Liver (tissue), 3 donors: ENCODE measurements around the gene TMEM131.

ENCODE experiments used
- CTCF ChIP-seq: fragments of 150-350 bp; IDR thresholded peaks from 2 replicates; pipeline ENCODE4 v1.5.1; 2017; ENCODE audit warnings: improper control_type of control experiment, low read depth, low read length; ENCODE audit not compliant: missing input control
- RAD21 ChIP-seq, 2 donors: IDR thresholded peaks; 2 replicates each; pipeline ENCODE4 v1.6.1; 2016; ENCODE audit warnings: antibody characterized with exemption in 2 of 2, mild to moderate bottlenecking in 2 of 2
- REST ChIP-seq: IDR thresholded peaks from 2 replicates; pipeline ENCODE4 v1.6.1; 2016; ENCODE audit warnings: antibody characterized with exemption, mild to moderate bottlenecking
- YY1 ChIP-seq: IDR thresholded peaks from 2 replicates; pipeline ENCODE4 v1.6.1; 2016; ENCODE audit warnings: antibody characterized with exemption, mild to moderate bottlenecking
- donor health status: healthy.
- donor health status: healthy.

- TF ChIP-seq CTCF (no peak), YY1 (no peak), RAD21 (IDR thresholded peaks at IDR 0.05) (no peak), REST (no peak)
These were observed 89.4 kb downstream of the TMEM131 start for GRCh38 chr2:97906307-97906706.
